ENCODE data around the gene MARK2. TPM values are rescaled to one million over a fixed set of nuclear protein-coding genes. Genes with fewer than 3 reads are reported as not detected.

Gene MARK2
- total RNA-seq, 1 donor, result 14.8 TPM

- H4K20me1 ChIP-seq (ENCODE audit: insufficient read depth, low read length), result peaks cover 75% of the 10 kb centered on the region
- H3K4me1 ChIP-seq (ENCODE audit: insufficient read depth, low read length), result peaks cover 6% of the 10 kb centered on the region
- TF ChIP-seq CTCF (IDR thresholded peaks at IDR 0.05; ENCODE audit: extremely low read depth, low read depth, low read length), result no peak
- H3K4me3 ChIP-seq (ENCODE audit: insufficient read depth, low read length), result no peak overlapping the region
- H3K9me3 ChIP-seq (ENCODE audit: low read depth, low read length), result no peaks in the 10 kb centered on the region
- H3K27me3 ChIP-seq (ENCODE audit: insufficient read depth, low read length), result no peaks in the 10 kb centered on the region
- H3K27ac ChIP-seq (ENCODE audit: low read depth, low read length), result no peak overlapping the region
- no peak overlapping the region for H2AFZ ChIP-seq (ENCODE audit: low read length)
- H3K4me2 ChIP-seq (ENCODE audit: insufficient read depth, low read length), result no peak overlapping the region
- no peak for DNase-seq (ENCODE audit: insufficient read length, low spot score, missing footprints)
- H3K36me3 ChIP-seq (ENCODE audit: insufficient read depth, low read length), result peaks cover 32% of the 10 kb centered on the region
- H3K79me2 ChIP-seq (ENCODE audit: insufficient read depth, low read length), result peaks cover 71% of the 10 kb centered on the region
These were observed 54.4 kb downstream of the MARK2 start for GRCh38 chr11:63893355-63893754.

- H3K79me2 ChIP-seq (ENCODE audit: insufficient read depth, low read length), result peaks cover 44% of the 10 kb centered on the region
- no peak overlapping the region for H3K4me2 ChIP-seq (ENCODE audit: insufficient read depth, low read length)
- no peak for DNase-seq (ENCODE audit: insufficient read length, low spot score, missing footprints)
- H3K4me3 ChIP-seq (ENCODE audit: insufficient read depth, low read length), result no peak overlapping the region
- peaks cover 48% of the 10 kb centered on the region for H4K20me1 ChIP-seq (ENCODE audit: insufficient read depth, low read length)
- H3K36me3 ChIP-seq (ENCODE audit: insufficient read depth, low read length), result peaks cover 58% of the 10 kb centered on the region
- TF ChIP-seq CTCF (IDR thresholded peaks at IDR 0.05; ENCODE audit: extremely low read depth, low read depth, low read length), result no peak
- H3K27ac ChIP-seq (ENCODE audit: low read depth, low read length), result no peak overlapping the region
- no peak overlapping the region for H2AFZ ChIP-seq (ENCODE audit: low read length)
- H3K27me3 ChIP-seq (ENCODE audit: insufficient read depth, low read length), result no peaks in the 10 kb centered on the region
- H3K9me3 ChIP-seq (ENCODE audit: low read depth, low read length), result no peaks in the 10 kb centered on the region
- no peaks in the 10 kb centered on the region for H3K4me1 ChIP-seq (ENCODE audit: insufficient read depth, low read length)
These were observed 57.2 kb downstream of the MARK2 start for GRCh38 chr11:63896071-63896470.

GRCh38 chr11:63897459-63898146 is 58.7 kb downstream of the MARK2 start:
- peaks cover 33% of the 10 kb centered on the region for H4K20me1 ChIP-seq (ENCODE audit: insufficient read depth, low read length)
- no peak overlapping the region for H3K4me2 ChIP-seq (ENCODE audit: insufficient read depth, low read length)
- TF ChIP-seq CTCF (IDR thresholded peaks at IDR 0.05; ENCODE audit: extremely low read depth, low read depth, low read length), result no peak
- H3K4me1 ChIP-seq (ENCODE audit: insufficient read depth, low read length), result no peaks in the 10 kb centered on the region
- no peak for DNase-seq (ENCODE audit: insufficient read length, low spot score, missing footprints)
- H2AFZ ChIP-seq (ENCODE audit: low read length), result no peak overlapping the region
- H3K9me3 ChIP-seq (ENCODE audit: low read depth, low read length), result no peaks in the 10 kb centered on the region
- H3K4me3 ChIP-seq (ENCODE audit: insufficient read depth, low read length), result no peak overlapping the region
- peaks cover 71% of the 10 kb centered on the region for H3K36me3 ChIP-seq (ENCODE audit: insufficient read depth, low read length)
- H3K27me3 ChIP-seq (ENCODE audit: insufficient read depth, low read length), result no peaks in the 10 kb centered on the region
- peaks cover 31% of the 10 kb centered on the region for H3K79me2 ChIP-seq (ENCODE audit: insufficient read depth, low read length)
- no peak overlapping the region for H3K27ac ChIP-seq (ENCODE audit: low read depth, low read length)

- DNase-seq (ENCODE audit: insufficient read length, low spot score, missing footprints), result no peak
These were observed 62.8 kb downstream of the MARK2 start for GRCh38 chr11:63901660-63902059.

More at GRCh38 chr11:63901660-63902059, 62.8 kb downstream of the MARK2 start:
- Histone ChIP-seq H3K27ac (ENCODE audit: low read depth, low read length) (no peak overlapping the region), H3K4me2 (ENCODE audit: insufficient read depth, low read length) (no peak overlapping the region), H3K36me3 (ENCODE audit: insufficient read depth, low read length) (peaks cover 73% of the 10 kb centered on the region), H3K9me3 (ENCODE audit: low read depth, low read length) (no peaks in the 10 kb centered on the region), H4K20me1 (ENCODE audit: insufficient read depth, low read length) (peaks cover 9% of the 10 kb centered on the region), H3K27me3 (ENCODE audit: insufficient read depth, low read length) (no peaks in the 10 kb centered on the region), H3K4me1 (ENCODE audit: insufficient read depth, low read length) (no peaks in the 10 kb centered on the region), H3K79me2 (ENCODE audit: insufficient read depth, low read length) (peaks cover 3% of the 10 kb centered on the region), H2AFZ (ENCODE audit: low read length) (no peak overlapping the region), H3K4me3 (ENCODE audit: insufficient read depth, low read length) (no peak overlapping the region)
- TF ChIP-seq CTCF (IDR thresholded peaks at IDR 0.05; ENCODE audit: extremely low read depth, low read depth, low read length), result peak; percentile 54
